Thyroid gland (tissue), 4 donors: ENCODE data around the gene DOK6. TPM values are rescaled to one million over a fixed set of nuclear protein-coding genes. Genes with fewer than 3 reads are reported as not detected.

Experiments
- DNase-seq, 2 donors: peaks; one replicate each; pipeline ENCODE4 v3.0.0-alpha.2; 2019
- H3K27ac ChIP-seq, 3 donors: fragments of 200-600 bp; sonication (generic); 1 replicate in 2 of 3; 2 replicates in 1 of 3; pipeline ENCODE4 v1.5.1; 2016 to 2019; ENCODE audit warnings: mild to moderate bottlenecking in 1 of 3, moderate library complexity in 1 of 3
- H3K27me3 ChIP-seq: fragments of 200-600 bp; sonication (generic); one replicate; pipeline ENCODE4 v1.5.1; 2019
- H3K36me3 ChIP-seq, 2 donors: fragments of 200-600 bp; sonication (generic); one replicate each; pipeline ENCODE4 v1.5.1; 2016 to 2019
- H3K4me1 ChIP-seq, 2 donors: fragments of 200-600 bp; sonication (generic); one replicate each; pipeline ENCODE4 v1.5.1; 2017 to 2019
- H3K4me3 ChIP-seq, 3 donors: fragments of 200-600 bp; sonication (generic); replicated peaks in 1 of 3; 1 replicate in 2 of 3; 2 replicates in 1 of 3; pipeline ENCODE4 v1.5.1; 2016; ENCODE audit warnings: mild to moderate bottlenecking in 1 of 3
- H3K9me3 ChIP-seq: fragments of 200-600 bp; sonication (generic); one replicate; pipeline ENCODE4 v1.5.1; 2017
- CTCF ChIP-seq, 6 experiments: fragments of 200-600 bp in 3 of 6; fragments of 450-650 bp in 3 of 6; sonication (generic) in 3 of 6; IDR thresholded peaks; one replicate each; pipeline ENCODE4 v1.5.1; 2016 to 2019; ENCODE audit warnings: antibody characterized with exemption in 6 of 6, mild to moderate bottlenecking in 2 of 6, inconsistent platforms in 1 of 6, moderate library complexity in 1 of 6
- POLR2A ChIP-seq, 2 donors: fragments of 450-650 bp; IDR thresholded peaks; one replicate each; pipeline ENCODE4 v1.6.1; 2017; ENCODE audit warnings: antibody characterized with exemption in 2 of 2, mild to moderate bottlenecking in 2 of 2, moderate library complexity in 1 of 2
- WGBS, 2 donors: methylation state at CpG; one replicate each; pipeline ENCODE4 v1.1.5; 2017; 5-methylcytosine and 5-hydroxymethylcytosine counted together
- intact Hi-C: fragments of 100-400 bp; cut with DNase I; formaldehyde crosslinking; loops from one replicate; pipeline ENCODE4 v1.15.1; 2023
- total RNA-seq, 4 donors: library from RNA; depleted of rRNA; stranded (reverse); fragments of >200 nt; gene quantifications; one replicate each; pipeline ENCODE4 v1.2.3, GENCODE V29; 2016

DOK6 gene
- total RNA-seq, 4 donors from 2014 or later: 0.94 to 3.1 (median 2.5) TPM

GRCh38 chr18:69584429-69584828 is 183.7 kb downstream of the DOK6 start:
- intact Hi-C loops: no loop called here
- Histone ChIP-seq H3K27me3 (no peaks in the 10 kb centered on the region), H3K4me1 (no peaks in the 10 kb centered on the region), H3K4me3 (no peak overlapping the region), H3K27ac (no peak overlapping the region), H3K36me3 (no peaks in the 10 kb centered on the region), H3K9me3 (no peaks in the 10 kb centered on the region)
- TF ChIP-seq CTCF (IDR thresholded peaks at IDR 0.05): no peak
- TF ChIP-seq POLR2A (IDR thresholded peaks at IDR 0.05): no peak
- no peak for DNase-seq
- whole genome bisulfite sequencing, 2 donors: 94 to 98% methylated on average over 6 of the region's 6 CpGs

- no peak for DNase-seq
- no peaks in the 10 kb centered on the region for H3K36me3 ChIP-seq
- intact Hi-C loops: no loop called here
- no peak overlapping the region for H3K4me3 ChIP-seq
- H3K27ac ChIP-seq: no peak overlapping the region
- WGBS, 2 donors: 91 to 97% methylated on average over 1 of the region's 1 CpG
- no peaks in the 10 kb centered on the region for H3K4me1 ChIP-seq
- no peaks in the 10 kb centered on the region for H3K27me3 ChIP-seq
- H3K9me3 ChIP-seq: no peaks in the 10 kb centered on the region
- TF ChIP-seq CTCF (IDR thresholded peaks at IDR 0.05) (no peak), POLR2A (IDR thresholded peaks at IDR 0.05) (no peak)
Observed at GRCh38 chr18:69585696-69586095, 185.0 kb downstream of the DOK6 start.

- Histone ChIP-seq H3K4me3 (no peak overlapping the region), H3K36me3 (no peaks in the 10 kb centered on the region), H3K9me3 (no peaks in the 10 kb centered on the region), H3K27ac (no peak overlapping the region), H3K4me1 (no peaks in the 10 kb centered on the region), H3K27me3 (no peaks in the 10 kb centered on the region)
- WGBS, 2 donors: 67 to 69% methylated on average over 7 of the region's 7 CpGs
- TF ChIP-seq POLR2A (IDR thresholded peaks at IDR 0.05) (no peak), CTCF (IDR thresholded peaks at IDR 0.05) (no peak)
- intact Hi-C loops: no loop called here
- DNase-seq: no peak
Observed at GRCh38 chr18:69586537-69586936, 185.8 kb downstream of the DOK6 start.

- intact Hi-C loops: no loop called here
Observed at GRCh38 chr18:69588301-69588700, 187.6 kb downstream of the DOK6 start.

GRCh38 chr18:69590150-69590549 is 189.5 kb downstream of the DOK6 start:
- no peaks in the 10 kb centered on the region for H3K36me3 ChIP-seq
- no peak for TF ChIP-seq POLR2A (IDR thresholded peaks at IDR 0.05)
- no peak for TF ChIP-seq CTCF (IDR thresholded peaks at IDR 0.05)
- H3K27ac ChIP-seq: no peak overlapping the region
- WGBS, 2 donors: 93% methylated on average over 3 of the region's 3 CpGs
- DNase-seq: no peak
- intact Hi-C loops: no loop called here
- H3K27me3 ChIP-seq: no peaks in the 10 kb centered on the region
- H3K4me1 ChIP-seq: no peaks in the 10 kb centered on the region
- H3K9me3 ChIP-seq: no peaks in the 10 kb centered on the region
- no peak overlapping the region for H3K4me3 ChIP-seq

More at GRCh38 chr18:69588301-69588700, 187.6 kb downstream of the DOK6 start:
- no peaks in the 10 kb centered on the region for H3K9me3 ChIP-seq
- no peaks in the 10 kb centered on the region for H3K27me3 ChIP-seq
- H3K36me3 ChIP-seq: no peaks in the 10 kb centered on the region
- DNase-seq: no peak
- no peak overlapping the region for H3K4me3 ChIP-seq
- WGBS, 2 donors: 82 to 89% methylated on average over 3 of the region's 3 CpGs
- H3K27ac ChIP-seq: no peak overlapping the region
- no peak for TF ChIP-seq CTCF (IDR thresholded peaks at IDR 0.05)
- TF ChIP-seq POLR2A (IDR thresholded peaks at IDR 0.05): no peak
- H3K4me1 ChIP-seq: no peaks in the 10 kb centered on the region
